Esophagus squamous epithelium (tissue), 5 donors: ENCODE results near the gene WNT16. TPM values are rescaled to one million over a fixed set of nuclear protein-coding genes. Genes with fewer than 3 reads are reported as not detected.

Experiments
- DNase-seq: peaks from one replicate; lab custom pipeline; 2025; lab: John Stamatoyannopoulos, UW
- H3K27ac ChIP-seq, 4 donors: fragments of 200-600 bp; sonication (generic); one replicate each; pipeline ENCODE4 v1.5.1; 2016 to 2019; ENCODE audit warnings: mild to moderate bottlenecking in 1 of 4
- H3K27me3 ChIP-seq, 4 donors: fragments of 200-600 bp; sonication (generic); 1 replicate in 3 of 4; 2 replicates in 1 of 4; pipeline versions ENCODE4 v1.5.1 to v1.6.0; 2017 to 2021; ENCODE audit warnings: antibody characterized with exemption in 1 of 4
- H3K36me3 ChIP-seq, 3 donors: fragments of 200-600 bp; sonication (generic); one replicate each; pipeline ENCODE4 v1.5.1; 2016 to 2019
- H3K4me1 ChIP-seq, 3 donors: fragments of 200-600 bp; sonication (generic); one replicate each; pipeline ENCODE4 v1.5.1; 2017 to 2019
- H3K4me3 ChIP-seq, 4 donors: fragments of 200-600 bp; sonication (generic); 1 replicate in 3 of 4; 2 replicates in 1 of 4; pipeline ENCODE4 v1.5.1; 2016 to 2019; ENCODE audit warnings: mild to moderate bottlenecking in 2 of 4, moderate library complexity in 1 of 4
- H3K9me3 ChIP-seq, 3 donors: fragments of 200-600 bp; sonication (generic); one replicate each; pipeline ENCODE4 v1.5.1; 2016 to 2019
- CTCF ChIP-seq, 6 experiments: fragments of 450-650 bp in 4 of 6; fragments of 200-600 bp in 2 of 6; sonication (generic) in 2 of 6; IDR thresholded peaks; one replicate each; pipeline ENCODE4 v1.5.1; 2016 to 2019; ENCODE audit warnings: antibody characterized with exemption in 6 of 6, mild to moderate bottlenecking in 4 of 6, moderate library complexity in 4 of 6
- POLR2A ChIP-seq, 4 donors: fragments of 450-650 bp; IDR thresholded peaks; one replicate each; pipeline ENCODE4 v1.6.1; 2017; ENCODE audit warnings: antibody characterized with exemption in 4 of 4, mild to moderate bottlenecking in 4 of 4, moderate library complexity in 3 of 4
- WGBS, 2 donors: methylation state at CpG; one replicate each; pipeline ENCODE4 v1.1.5; 2018; 5-methylcytosine and 5-hydroxymethylcytosine counted together
- intact Hi-C: fragments of 100-400 bp; cut with DNase I; formaldehyde crosslinking; loops from one replicate; pipeline ENCODE4 v1.15.0; 2022
- total RNA-seq, 4 donors: library from RNA; depleted of rRNA; stranded (reverse); fragments of >200 nt; gene quantifications; one replicate each; pipeline ENCODE4 v1.1.0, GENCODE V29; 2016
- donor health status: DM: yes; HTN: yes; CAD: no.

Gene WNT16
- total RNA-seq, 4 donors from 2014 or later, result 0.18 to 0.29 (median 0.19) TPM; not detected in 1

DNA sequence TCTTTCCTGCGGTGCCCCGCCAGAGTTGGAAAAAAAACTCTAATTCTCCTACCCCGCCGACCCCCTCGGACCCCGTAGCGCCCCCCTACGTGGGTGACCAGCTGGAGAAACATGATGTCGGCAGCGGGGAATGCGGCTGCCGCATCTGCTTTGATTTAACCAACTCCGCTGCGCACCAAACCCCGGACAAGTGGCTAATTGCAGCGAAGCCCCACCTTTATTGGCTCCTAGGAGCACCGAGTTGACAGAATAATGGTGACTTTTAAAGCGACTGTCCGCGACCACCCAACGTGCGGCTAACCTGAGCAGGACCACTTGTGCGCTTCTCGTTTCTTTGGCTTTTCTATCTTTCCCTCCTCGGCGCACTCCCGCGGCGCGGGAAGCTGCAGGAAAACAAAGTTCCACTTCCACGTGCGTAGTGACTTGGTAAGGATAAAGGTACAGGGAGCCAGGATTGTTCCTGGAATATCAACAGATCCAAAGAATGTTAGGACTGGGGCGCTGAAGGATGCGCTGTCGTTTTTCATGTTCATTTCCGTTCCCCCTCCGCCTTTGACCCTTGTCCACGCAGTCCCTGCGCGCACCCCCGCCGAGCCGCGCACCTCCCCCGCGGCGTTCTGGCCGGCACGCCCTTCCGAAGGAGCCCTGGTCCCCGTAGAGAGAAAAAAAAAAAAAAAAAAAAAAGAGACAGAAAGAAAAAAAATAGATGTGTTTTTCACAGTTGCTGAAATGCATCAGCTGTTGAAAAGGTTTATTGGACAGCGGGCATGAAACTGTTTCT lies 1.4 kb downstream of the WNT16 start:
- TF ChIP-seq CTCF (IDR thresholded peaks at IDR 0.05), result no peak
- no peak for TF ChIP-seq POLR2A (IDR thresholded peaks at IDR 0.05)
- Histone ChIP-seq H3K9me3 (no peaks in the 10 kb centered on the region), H3K4me1 (peaks cover 17 to 23% (median 17%) of the 10 kb centered on the region in 3 donors), H3K27me3 (peaks cover 0 to 74% (median 19%) of the 10 kb centered on the region in 4 donors), H3K27ac (no peak overlapping the region), H3K4me3 (peak overlapping the region; percentile 29 to 60 (median 42)), H3K36me3 (no peaks in the 10 kb centered on the region)
- intact Hi-C loops, result no loop called here
- no peak for DNase-seq
- 2 to 5% methylated on average over 27 to 30 of the region's 52 CpGs for WGBS, 2 donors

DNA sequence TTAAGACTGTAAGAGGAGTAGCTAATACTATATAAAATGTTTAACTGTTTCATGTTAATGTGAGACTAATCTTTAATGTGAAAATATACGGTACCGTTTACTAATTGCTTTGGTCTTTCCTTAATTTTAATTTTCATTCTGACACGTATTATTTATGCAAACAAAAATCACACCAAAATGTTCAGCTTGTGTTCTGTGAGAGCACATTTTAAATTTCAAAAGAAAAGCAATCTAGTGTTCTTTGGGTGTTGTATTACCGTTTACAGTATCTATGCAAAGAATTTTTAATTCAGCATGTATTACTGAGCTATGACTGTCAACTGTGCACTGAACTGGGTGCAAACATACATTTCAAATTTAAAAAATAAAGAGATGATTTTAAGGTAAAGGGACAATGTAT lies 2.2 kb downstream of the WNT16 start:
- H3K36me3 ChIP-seq, result no peaks in the 10 kb centered on the region
- H3K27me3 ChIP-seq, result peaks cover 0 to 80% (median 19%) of the 10 kb centered on the region in 4 donors
- H3K27ac ChIP-seq, result no peak overlapping the region
- H3K9me3 ChIP-seq, result no peaks in the 10 kb centered on the region
- no peak overlapping the region for H3K4me3 ChIP-seq
- TF ChIP-seq POLR2A (IDR thresholded peaks at IDR 0.05) (no peak), CTCF (IDR thresholded peaks at IDR 0.05) (no peak)
- no peak for DNase-seq
- peaks cover 17 to 23% (median 17%) of the 10 kb centered on the region in 3 donors for H3K4me1 ChIP-seq
- intact Hi-C loops, result no loop called here
- 75 to 84% methylated on average over 4 of the region's 4 CpGs for WGBS, 2 donors

- Histone ChIP-seq H3K9me3 (no peaks in the 10 kb centered on the region), H3K4me3 (no peak overlapping the region), H3K4me1 (peaks cover 17 to 23% (median 17%) of the 10 kb centered on the region in 3 donors), H3K27ac (no peak overlapping the region), H3K36me3 (no peaks in the 10 kb centered on the region), H3K27me3 (peaks cover 0 to 80% (median 19%) of the 10 kb centered on the region in 4 donors)
- WGBS, 2 donors, result 67 to 87% methylated on average over 5 of the region's 5 CpGs
- TF ChIP-seq CTCF (IDR thresholded peaks at IDR 0.05) (no peak), POLR2A (IDR thresholded peaks at IDR 0.05) (no peak)
- intact Hi-C loops, result no loop called here
- no peak for DNase-seq
Measured at GRCh38 chr7:121331574-121331973, 2.8 kb downstream of the WNT16 start.

GRCh38 chr7:121334376-121334775 lies 5.6 kb downstream of the WNT16 start:
- Histone ChIP-seq H3K27me3 (peaks cover 0 to 63% (median 10%) of the 10 kb centered on the region in 4 donors), H3K27ac (no peak overlapping the region), H3K4me3 (no peak overlapping the region), H3K4me1 (peaks cover 8 to 14% (median 12%) of the 10 kb centered on the region in 3 donors), H3K36me3 (no peaks in the 10 kb centered on the region), H3K9me3 (no peaks in the 10 kb centered on the region)
- TF ChIP-seq POLR2A (IDR thresholded peaks at IDR 0.05) (no peak), CTCF (IDR thresholded peaks at IDR 0.05) (no peak)
- WGBS, 2 donors, result 95 to 96% methylated on average over 4 of the region's 4 CpGs
- no peak for DNase-seq
- intact Hi-C loops, result no loop called here

DNA sequence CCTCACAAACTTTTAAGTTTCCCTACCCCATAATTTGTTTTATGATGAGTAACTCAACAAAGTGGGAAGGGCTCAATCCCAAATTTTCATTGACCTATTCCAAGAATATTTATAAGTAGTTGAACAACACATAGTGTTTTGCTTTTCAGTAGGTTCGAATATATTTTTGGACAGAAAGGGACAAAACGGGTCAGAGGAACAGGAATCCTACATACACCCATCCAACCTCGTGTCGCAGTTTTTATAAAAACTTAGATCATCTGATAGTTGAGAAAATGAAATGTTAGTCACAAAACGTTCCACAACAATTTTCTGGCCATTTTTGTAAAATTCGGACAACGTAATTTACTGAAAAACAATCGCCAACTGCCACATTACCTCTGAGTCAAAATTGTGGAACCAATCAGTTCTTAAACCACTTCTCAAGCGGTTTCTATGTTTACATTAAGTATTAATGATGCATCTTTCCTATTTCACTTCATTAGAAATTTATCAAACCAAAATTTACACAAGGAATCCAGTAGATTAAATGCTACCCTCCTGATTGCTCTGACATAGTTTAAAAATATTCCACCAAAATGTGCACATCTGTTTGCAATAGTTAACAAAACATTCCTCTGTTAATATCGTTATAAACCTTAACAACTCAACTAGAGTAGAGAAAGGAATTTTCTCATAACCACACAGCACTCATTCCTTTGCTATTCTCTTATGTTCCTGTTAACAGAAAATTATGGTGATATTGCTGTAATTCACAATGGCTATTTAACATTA lies 6.3 kb downstream of the WNT16 start:
- 83% methylated on average over 10 of the region's 10 CpGs for WGBS, 2 donors
- H3K4me3 ChIP-seq, result no peak overlapping the region
- DNase-seq, result no peak
- no peak for TF ChIP-seq POLR2A (IDR thresholded peaks at IDR 0.05)
- no peak for TF ChIP-seq CTCF (IDR thresholded peaks at IDR 0.05)
- H3K4me1 ChIP-seq, result peaks cover 3 to 7% (median 6%) of the 10 kb centered on the region in 3 donors
- no peak overlapping the region for H3K27ac ChIP-seq
- no peaks in the 10 kb centered on the region for H3K36me3 ChIP-seq
- intact Hi-C loops, result no loop called here
- H3K27me3 ChIP-seq, result peaks cover 0 to 56% (median 6%) of the 10 kb centered on the region in 4 donors
- H3K9me3 ChIP-seq, result no peaks in the 10 kb centered on the region
